NCI-H2107 (cell line): ENCODE measurements around the gene CTDSPL2.
"Not testable (repeated sequence)": the region's sequence is repeated elsewhere in the genome, so short reads cannot be mapped to it uniquely, and the experiment has no call there.

ENCODE experiments used
- DNase-seq: peaks from one replicate; lab custom pipeline; 2025; lab: John Stamatoyannopoulos, UW

The CTDSPL2 gene

DNA sequence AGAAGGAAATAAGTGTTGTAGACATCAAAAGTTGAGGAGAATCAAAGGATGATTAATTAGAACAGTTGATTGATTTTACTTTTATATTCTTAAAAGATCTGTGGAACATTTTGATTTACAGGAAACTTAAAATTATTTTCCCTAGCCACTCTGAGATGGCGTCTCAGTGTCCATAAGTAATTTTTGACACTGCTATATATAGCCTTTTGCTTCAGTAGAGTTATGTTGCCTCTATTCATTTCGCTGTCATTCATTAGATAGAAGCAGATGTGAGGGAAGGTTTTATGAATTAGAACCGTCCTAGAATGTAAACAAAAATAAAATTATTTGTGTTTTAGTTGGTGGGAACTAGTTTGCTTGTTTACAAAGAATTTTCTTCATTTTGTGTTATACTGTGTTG is 58.5 kb downstream of the CTDSPL2 start:
- DNase-seq: no peak

DNA sequence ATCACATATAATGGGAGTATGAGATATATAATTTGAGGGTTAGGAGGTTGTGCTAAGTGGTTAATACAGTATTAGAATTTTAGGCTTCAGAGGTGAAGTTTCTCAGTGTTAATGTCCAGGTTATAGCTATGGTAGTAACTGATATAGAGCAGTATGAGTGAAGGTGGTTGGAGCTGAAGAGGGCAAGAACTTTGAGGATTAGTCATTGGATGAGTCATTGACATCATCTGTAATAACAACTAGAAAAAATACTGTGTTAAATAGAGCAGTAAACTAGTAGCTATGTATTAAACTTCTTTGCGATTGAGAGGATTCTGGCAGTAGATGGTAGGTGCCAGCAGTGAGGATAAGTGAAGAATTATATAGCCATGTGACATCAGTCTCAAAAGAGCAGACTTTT is 62.0 kb downstream of the CTDSPL2 start:
- DNase-seq: no peak

DNA sequence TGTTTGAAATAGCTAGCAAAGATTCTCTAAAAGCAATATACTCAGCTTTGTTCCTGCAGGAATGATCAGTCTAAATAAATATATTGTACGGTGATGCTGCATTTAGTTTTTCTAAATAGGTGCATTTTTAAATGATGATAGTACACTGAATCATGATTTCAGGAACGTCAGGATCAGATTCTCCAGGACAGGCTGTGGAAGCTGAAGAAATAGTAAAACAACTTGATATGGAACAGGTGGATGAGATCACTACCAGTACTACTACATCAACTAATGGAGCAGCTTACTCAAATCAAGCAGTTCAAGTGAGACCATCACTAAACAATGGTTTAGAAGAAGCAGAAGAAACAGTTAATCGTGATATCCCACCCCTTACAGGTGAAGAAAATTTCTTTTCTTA is 63.2 kb downstream of the CTDSPL2 start:
- DNase-seq: no peak

DNA sequence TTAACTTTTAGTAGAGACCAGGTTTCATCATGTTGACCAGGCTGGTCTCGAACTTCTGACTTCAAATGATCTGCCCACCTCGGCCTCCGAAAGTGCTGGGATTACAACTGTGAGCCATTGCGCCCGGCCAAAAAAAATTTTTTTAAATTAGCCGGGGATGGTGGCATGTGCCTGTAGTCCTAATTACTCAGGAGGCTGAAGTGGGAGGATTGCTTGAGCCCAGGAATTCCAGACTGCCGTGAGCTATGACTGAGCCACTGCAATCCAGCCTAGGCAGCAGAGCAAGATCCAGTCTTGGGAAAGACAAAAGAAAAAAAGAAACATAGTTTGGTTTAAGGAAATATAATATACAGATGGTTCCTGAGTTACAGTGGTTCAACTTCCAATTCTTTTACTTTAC is 64.6 kb downstream of the CTDSPL2 start:
- DNase-seq: no peak

DNA sequence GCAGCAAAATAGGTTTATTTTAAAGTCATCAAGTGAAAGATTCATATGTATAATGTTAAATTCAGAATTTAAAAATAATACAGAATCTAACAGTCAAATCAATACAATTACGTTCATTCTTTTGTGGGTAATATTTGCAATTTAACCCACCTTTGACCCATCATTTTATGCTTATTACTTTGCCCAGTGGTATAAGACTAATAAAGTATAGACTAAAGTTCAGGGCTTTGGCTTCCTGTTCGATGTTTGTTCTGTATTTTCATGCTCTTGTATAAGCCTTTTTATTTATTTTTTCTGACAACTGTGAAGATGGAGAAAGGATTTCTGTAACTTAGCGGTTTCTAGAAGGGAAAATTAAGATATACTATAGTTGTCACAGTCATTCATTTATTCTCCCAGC is 65.2 kb downstream of the CTDSPL2 start:
- no peak for DNase-seq

DNA sequence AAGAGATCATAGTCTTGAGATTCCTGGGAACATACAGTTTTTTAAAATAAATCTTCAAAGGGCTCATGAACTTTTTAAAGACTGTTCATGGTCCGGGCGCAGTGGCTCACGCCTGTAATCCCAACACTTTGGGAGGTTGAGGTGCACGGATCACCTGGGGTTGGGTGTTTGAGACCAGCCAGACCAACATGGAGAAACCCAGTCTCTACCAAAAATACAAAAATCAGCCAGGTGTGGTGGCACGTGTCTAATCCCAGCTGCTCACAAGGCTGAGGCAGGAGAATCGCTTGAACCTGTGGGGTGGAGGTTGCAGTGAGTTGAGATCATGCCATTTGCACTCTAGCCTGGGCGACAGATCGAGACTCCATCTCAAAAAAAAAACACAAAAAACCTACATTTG is 68.1 kb downstream of the CTDSPL2 start:
- no peak for DNase-seq

DNA sequence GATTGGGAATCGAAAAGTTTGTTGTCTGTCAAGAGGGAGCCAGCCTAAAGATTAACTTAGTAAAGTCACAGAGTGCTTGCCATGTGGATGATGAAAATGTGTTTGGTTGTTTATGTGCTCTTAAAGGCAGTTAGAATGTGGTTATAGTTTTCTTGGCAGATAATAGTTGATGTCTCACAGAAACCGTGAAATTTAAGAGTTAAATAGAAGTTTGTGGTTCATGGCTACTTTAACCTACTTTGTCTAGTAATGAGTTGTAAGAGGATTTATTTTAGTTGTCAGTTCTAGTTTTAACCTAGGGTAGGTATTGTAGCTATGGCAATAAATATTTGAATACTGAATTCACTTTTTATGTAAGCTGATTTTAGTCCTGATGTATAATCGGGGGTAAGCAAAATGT is 73.1 kb downstream of the CTDSPL2 start:
- no peak for DNase-seq

DNA sequence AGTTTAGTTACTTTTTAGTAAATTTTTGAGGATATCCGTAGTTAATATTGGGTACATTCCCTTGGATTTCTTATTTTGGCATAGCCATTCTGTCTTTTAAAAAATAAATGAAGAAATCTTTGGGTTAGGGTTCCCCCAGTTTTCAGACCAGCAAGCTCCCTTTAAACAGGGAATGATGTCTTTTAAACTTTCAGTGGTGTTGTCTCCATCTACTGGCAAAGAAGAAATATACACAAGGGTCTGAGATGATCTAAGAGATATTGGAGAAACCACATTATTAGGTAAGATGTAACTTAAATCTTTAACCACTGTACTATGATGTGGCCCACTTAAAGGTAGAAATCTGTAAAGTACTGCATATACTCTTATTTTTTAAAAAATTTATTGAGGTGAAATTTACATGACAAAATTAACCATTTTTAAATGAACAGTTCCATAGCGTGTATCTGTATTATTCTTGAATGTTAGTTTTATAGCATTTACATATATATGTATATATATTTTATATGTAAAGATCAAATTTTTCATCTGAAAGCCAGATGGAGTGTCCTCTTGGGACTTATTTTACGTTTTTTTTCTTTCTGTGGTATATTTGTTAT is 74.4 kb downstream of the CTDSPL2 start:
- DNase-seq: no peak

DNA sequence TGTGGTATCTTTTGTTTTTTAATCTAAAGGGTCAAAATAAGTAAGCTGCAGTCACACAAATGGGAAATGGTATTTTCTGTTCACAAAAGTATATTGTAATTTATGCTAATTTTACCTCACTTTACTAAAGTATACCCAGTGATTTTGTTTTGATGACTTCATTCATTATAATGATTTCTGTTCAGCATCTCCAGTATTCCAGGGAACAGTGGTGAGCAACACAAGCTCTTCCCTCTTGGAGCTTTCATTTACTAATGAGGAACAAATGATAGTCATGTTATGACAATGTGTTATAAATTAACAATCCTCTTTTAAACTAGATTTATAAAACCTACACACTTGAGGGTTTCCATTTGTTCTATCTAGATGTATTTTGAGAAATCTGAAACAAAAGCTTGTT is 89.0 kb downstream of the CTDSPL2 start:
- DNase-seq: no peak

DNA sequence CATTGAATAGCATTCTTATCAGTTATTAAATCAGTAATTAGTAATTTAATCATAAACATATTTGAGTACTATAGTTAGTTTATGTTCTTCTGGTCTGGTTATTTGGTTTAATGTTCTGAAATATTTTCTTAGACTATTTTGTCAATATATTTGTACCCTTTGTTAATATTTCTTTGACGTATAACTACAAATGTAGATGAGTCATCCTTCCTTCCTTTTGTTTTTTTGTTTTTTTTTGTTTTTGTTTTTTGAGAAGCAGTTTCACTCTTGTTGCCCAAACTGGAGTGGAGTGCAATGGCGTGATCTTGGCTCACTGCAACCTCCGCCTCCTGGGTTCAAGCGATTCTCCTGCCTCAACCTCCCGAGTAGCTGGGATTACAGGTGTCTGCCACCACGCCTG is 92.1 kb downstream of the CTDSPL2 start:
- no peak for DNase-seq

DNA sequence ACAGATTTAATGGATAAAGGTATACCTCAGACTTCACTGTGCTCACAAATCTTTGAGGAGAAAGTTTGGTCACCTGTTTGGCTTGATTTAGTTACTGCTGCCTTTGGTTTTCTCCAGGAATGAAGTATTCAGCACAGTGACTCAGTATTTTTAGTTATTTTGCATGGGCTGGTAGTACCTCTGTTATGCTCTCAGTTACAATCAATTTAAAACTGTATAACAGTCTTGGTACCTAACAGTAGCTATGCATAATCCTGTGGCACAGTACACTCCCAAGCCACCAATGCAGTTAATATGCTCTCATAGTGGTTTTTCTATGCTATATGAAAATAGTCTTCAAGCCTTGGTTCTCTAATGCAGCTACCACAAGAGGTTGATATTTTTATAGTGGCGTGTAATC is 97.6 kb downstream of the CTDSPL2 start:
- DNase-seq: no peak

DNA sequence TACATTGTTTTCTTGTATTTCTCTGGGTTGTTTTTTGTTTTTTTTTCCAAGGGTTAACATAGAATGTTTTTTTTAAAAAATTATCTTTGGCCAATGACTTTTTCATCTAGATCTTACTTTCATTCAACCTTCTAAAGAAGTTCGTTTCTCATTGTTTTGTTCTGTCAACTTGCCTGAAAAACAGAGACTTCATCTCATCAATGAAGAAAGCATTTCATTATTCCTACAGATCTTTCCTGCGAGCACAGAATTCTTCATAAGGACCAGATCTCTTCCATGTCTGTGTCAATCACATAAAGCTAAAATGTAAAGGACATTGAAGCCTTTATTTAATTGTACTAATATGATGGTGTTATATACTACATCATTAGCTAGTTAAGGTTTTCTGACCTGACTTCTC is 99.8 kb downstream of the CTDSPL2 start:
- DNase-seq: no peak

DNA sequence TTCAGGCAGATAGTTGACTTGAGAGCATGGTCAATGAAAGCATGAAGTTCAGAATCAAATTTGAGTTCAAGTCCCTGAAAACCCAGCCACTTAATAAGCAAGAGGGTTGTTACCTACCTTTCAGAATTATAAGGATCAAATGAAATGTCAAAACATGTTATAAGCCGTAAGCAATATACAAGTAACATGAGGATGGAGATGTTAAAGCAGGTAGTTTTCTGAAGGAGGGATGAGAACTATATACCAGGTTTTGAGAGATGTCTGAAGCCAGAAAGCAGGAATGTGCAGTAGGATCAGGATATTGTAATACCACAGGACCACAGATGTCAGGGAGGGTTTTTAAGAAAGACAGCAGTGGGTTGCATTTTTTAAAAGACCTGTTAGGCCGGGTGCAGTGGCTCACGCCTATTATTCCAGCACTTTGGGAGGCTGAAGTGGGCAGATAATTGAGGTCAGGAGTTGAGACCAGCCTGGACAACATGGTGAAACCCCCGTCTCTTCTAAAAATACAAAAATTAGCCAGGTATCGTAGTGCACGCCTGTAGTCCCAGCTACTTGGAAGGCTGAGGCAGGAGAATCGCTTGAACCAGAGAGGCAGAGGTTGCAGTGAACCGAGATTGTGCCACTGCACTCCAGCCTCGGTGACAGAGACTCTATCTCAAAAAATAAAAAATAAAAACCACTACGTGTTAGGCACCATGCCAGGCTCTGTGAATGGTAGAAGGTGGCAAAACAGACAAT is 102.6 kb downstream of the CTDSPL2 start:
- no peak for DNase-seq

DNA sequence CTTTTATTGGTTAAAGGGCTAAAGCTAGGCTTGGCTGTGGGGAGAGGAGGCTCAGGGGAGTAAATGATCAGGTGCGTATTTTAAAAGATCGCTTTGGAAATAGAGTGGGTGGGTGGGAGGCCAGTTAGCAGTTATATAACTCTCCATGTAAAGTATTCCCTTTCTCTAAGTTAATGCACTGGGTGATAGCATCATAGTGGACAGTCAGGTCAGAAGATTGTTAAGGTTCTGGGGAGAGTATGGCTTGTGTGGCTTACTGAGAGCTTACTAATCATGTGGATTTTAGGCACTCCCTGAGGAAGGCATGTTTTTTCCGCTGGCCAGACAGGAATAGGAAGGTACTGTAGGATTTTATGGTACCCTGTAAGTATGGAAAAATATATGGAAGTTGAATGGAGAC is 103.2 kb downstream of the CTDSPL2 start:
- no peak for DNase-seq

DNA sequence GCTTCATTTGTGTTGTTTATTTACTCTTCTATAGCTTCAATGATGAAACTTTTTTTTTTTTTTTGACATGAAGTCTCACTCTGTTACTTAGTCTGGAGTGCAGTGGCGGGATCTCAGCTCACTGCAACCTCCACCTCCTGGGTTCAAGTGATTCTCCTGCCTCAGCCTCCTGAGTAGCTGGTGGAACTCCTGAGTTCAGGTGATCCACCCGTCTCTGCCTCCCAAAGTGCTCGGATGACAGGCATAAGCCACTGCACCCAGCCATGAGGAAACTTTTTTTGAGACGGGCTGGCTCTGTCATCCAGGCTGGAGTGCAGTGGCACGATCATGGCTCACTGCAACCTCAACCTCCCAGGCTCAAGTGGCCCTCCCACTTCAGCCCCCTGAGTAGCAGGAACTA is 104.8 kb downstream of the CTDSPL2 start:
- not testable (repeated sequence) for DNase-seq

DNA sequence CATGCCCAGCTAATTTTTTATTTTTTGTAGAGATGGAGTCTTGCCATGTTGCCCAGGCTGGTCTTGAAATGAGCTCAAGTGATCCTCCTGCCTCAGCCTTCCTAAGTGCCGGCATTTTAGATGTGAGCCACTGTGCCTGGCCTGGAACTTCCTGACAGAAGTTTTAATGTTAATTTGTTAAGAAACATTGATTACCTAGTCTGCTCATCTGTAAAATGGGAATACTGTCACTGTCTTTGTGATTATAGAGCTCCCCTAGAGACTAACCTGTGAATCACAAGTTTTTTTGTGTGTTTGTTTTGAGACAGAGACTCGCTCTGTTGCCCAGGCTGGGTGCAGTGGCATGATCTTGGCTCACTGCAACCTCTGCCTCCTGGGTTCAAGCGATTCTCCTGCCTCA is 105.3 kb downstream of the CTDSPL2 start:
- DNase-seq: no peak

DNA sequence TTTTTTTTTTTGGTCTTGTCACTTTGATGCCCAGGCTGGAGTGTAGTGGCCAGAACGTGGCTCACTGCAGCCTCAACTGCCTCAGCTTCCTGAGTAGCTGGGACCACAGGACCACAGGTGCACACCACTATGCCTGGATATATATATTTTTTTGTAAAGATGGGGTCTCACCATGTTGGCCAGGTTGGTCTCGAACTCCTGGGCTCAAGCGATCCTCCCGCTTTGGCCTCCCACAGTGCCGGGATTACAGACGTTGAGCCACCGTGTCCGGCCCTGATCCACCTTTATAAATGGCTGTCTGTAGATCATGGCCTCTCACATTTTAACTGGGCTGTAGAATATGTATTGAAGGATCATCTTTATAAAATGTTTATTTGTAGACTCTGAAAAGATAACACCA is 107.7 kb downstream of the CTDSPL2 start:
- DNase-seq: no peak

DNA sequence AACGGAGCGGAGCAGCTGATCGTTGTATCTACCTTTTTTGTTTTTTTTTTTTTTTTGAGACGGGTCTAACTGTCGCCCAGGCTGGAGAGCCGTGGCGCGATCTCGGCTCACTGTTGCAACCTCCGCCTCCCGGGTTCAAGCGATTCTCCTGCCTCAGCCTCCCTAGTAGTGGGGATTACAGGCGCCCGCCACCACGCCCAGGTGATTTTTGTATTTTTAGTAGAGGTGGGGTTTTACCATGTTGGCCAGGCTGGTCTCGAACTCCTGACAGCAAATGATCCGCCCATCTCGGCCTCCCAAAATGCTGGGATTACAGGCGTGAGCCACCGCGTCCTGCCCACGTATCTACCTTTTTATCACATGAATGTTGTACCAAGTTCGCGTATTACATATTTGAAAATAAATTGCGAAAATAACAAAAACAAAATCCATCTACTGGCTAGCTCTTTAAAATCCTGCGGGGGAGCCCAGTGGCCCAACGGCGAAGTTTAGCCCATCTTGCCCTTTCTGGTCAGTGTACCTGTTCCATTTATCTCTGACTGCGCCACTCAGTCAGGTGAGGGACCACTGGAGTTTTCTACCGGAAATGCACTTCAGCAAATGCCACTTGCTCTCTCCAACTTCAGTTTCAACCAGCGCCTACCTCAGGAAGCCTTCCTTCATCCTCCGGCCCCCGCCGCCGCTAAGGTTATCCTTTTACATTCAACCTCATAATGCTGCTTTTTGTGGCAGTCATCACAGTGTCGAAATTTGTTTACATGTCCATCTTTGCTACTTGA is 108.3 kb downstream of the CTDSPL2 start:
- no peak for DNase-seq

DNA sequence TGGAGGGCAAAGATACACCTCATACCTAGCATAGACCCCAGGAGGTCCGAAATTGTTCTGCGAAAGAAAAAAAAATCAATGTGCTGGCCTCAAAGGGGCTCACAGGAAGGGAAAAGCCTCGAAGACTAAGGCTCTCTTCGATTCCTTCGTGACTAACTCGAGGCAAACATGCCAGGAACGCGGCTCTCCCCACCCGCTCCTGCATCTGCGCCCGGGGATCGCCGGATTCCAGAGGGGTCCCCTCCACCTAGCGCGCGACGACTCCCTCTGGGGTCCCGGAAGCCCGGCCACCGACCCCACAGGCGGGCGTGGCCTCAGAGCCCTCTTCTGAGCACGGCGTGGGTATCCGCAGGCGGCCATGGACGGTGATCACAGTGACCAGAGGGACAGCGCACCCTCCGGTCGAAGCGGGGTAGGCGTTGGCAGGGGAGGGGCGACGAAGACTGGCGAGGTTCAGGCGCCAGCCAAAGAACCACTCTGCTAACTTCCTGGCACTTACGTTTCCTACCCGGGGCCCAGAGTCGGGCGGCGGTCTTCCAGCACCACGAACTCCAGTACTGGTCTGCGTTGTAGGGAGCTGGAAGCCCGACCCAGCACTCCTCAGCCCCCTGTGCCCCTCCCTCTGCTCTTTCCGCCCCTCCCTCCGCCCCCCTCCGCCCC is 109.0 kb downstream of the CTDSPL2 start:
- no peak for DNase-seq

DNA sequence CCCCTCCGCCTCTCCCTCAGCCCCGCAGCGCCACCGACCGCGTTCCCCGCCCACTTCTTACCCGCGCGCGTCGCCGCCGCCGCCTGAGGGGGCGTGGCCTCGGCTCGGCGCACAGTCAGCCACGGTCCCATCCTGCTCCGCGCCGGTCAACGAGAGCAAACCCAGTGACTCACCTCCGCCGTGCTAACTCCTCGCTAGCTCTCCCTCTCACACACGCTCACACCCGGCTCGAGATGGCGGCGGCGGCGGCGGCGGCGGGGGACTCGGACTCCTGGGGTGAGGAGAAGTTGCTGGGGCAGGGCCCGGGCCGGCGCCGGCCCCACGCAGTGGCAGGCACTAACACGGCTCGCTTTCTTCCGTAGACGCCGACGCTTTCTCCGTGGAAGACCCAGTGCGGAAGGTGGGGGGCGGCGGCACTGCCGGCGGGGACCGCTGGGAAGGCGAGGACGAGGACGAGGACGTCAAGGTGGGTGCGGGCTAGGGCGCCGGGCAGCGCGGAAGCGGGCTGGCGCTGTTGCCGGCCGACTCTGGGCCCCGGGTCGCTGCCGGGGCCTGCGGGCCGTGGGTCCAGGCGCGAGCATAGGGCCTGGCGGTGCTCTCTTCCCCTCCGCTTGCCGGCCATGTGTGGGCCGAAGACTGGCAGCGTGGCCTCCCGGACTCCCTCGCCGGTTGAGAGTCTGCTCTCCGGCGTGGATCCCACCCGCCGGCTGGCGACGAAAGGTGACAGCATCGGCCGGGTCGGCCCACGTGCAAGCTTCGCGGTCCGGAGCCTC is 109.7 kb downstream of the CTDSPL2 start, which contains the start of gene EIF3J:
Gene EIF3J, plus strand, starts transcription at position 186 of the 773 bp plus-strand sequence. Its CDS starts 48 bp downstream, at position 234.
- peak; percentile 80 for DNase-seq

DNA sequence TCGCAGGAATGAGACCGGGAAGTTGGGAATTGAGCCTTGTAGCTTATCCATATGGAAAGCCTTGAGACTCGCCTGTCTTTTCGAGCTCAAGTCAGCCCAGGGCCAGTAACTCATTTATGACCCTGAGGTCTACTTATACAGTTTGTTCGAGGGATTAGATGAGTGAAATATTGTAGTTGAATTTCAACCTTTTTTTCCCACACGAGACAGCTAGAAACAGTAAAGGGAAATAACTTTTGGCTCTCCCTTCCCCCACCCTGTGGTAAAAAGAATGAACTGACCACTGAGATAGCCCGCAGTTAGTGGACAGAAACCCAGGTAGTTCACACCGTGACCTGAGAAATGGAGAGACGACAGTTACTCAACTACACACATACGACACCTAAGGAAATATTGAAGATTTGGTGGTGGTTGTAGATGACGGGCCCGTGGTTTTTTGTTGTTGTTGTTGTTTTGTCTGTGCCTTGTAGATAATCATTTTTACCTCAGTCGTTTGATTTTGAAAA is 110.4 kb downstream of the CTDSPL2 start:
- no peak for DNase-seq
